Germinal center (tissue), 1 donor: ENCODE data around the gene ETV6.

Experiments used
- DNase-seq: peaks from one replicate; pipeline ENCODE4 v3.0.0; 2012; ENCODE audit warnings: mixed read lengths, low spot score

Gene ETV6

DNA sequence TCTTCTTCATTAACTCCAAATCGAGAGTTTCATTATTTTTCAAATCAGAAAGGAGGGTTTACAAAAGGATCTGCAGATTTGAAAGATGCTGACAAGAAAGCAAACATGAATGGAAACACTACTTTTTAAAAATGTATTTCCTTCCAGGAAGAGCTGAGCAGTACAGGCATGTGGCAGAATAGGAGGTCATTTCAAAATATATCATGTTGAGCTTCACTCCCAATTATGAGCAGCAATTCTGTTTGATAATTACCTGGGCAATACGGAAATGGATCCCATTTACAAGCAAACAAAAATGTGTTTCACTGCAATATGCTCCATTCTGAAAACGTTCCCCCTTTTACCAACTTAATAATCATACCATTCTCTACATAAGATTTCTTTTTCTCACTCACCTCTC, 273.6 kb downstream of the ETV6 start:
- DNase-seq = no peak

DNA sequence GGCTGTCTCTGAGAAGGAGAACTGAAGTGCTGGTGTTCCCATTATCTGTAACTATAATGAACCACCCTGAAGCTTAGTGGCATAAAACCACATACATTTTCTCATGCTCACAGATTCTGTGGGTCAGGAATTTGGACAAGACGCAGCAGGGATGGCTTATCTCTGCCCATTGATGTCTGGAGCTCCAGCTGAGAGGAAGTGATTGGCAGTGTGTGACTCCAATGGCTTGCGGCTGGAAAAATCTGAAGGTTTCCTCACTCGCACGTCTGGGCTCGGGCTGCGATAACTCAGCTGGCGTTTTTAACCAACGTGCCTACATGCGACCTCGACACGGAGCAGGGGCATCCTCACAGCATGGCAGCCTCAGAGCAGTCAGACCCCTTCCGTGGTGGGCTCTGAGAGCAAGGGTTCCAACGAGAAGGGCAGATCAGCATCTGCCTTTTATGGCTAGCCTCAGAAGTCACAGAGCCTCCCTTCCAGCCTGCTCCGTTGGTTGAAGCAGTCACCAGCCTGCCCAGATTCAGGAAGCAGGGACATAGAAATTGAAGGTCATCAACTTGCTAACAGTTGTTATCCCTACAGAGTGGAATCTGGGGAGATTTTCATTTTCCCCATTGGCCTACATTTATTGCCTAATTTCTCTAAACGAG, 277.9 kb downstream of the ETV6 start:
- no peak for DNase-seq

DNA sequence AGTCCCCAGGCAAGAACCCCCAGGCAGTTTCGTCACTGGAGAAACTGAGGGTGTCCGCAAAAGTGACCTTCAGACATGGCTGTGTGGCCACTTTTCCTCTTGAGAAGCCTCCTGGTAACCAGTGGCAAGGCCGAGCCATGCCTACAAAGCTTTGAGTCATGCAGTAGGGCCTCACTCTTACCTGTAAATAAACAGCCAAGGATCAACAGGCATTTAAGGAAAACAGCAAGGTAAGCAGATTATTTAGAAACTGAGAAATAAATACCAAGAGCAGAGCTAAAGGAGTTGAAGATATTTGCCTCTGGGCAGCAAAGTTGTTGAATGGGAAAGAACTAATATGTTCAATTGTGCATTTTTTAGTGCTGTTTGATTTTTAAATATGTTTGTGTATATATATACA, 280.2 kb downstream of the ETV6 start:
- DNase-seq = no peak

DNA sequence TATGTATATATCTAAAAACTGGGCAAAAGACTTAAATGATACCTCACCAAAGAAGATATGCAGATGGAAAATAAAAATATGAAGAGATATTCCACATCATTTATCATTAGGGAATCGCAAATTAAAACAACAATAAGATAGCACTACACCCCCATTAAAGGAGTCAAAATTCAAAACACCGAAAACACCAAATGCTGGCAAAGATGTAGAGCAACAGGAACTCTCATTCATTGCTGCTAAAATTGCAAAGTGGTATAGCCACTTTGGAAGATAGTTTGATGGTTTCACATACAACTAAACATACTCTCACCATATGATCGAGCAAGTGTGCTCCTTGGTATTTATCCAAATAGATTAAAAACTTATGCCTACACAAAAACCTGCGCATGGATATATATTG, 289.7 kb downstream of the ETV6 start:
- no peak for DNase-seq

DNA sequence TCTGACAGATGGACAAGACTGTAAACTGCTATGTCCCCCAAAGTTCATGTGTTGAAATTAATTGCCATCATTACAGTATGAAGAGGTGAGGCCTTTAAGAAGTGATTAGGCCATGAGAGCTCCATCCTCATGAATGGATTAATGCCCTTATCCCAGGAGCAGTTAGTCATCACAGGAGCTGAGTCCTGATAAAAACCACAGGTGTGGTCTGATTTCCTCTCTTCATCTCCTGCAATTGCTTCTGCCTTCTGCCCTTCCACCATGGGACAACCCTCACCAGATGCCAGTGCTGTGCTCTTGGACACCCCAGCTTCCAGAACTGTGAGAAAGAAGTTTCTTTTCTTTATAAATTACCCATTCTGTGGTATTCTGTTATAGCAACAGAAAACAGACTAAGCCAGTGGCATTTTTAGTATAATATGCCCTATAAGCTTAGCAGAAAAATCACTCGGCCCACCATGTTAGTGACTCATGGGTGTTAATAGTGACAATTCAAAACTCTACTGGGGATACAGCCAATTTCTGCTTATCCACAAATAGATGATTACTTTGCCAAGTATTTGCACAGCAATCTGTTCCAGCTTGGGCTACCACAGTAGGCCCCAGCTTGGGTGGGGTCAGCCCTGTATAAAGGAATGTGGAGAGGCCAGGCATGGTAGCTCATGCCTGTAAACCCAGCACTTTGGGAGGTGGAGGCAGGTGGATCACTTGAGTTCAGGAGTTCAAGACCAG, 292.3 kb downstream of the ETV6 start:
- DNase-seq = no peak

DNA sequence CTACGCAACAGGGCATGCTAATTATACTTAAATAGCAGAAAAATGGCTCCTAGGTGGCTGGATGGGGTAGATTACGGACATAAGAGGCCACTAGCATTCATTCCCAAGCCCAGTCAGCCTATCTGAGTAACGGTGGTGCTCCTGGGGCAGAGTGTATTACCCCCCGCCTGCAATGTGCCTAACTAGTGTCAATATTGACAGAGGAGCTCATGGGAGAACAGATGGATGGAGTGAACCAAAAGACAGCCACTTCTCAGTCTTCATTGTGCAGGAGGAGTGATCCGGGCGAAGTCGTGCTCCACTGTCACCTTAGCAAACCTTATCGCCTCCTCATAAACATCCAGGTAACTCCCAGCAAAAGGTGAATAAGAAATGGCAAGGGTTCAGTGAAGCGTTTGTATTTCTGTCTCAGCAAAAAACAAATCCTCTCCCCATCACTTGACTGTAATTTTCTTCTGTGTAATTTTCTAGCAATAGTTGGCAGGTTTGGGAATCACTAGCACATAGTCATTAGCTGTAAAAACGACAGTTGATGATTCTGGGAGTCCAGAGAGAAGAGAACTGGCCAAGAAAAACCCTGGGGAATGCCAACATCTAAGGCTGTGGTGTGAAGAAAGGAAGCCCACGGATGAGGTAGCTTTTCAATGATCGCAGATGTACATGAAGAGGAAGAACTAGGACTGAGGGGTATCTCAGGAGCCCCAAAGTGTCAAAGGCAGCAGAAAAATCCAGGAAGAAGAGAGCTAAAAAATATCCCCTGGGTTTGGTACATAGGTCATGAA, 294.6 kb downstream of the ETV6 start:
- DNase-seq = no peak
